GM21515 (cell line): Measurements from ENCODE around the gene DNAI2.
"Not testable (repeated sequence)": the region's sequence is repeated elsewhere in the genome, so short reads cannot be mapped to it uniquely, and the experiment has no call there.

Source experiments
- ATAC-seq: cut with Tn5 transposase; IDR thresholded peaks from one replicate; pipeline ENCODE4 v1.9.1; 2021; ENCODE audit not compliant: unreplicated experiment

The DNAI2 gene

DNA sequence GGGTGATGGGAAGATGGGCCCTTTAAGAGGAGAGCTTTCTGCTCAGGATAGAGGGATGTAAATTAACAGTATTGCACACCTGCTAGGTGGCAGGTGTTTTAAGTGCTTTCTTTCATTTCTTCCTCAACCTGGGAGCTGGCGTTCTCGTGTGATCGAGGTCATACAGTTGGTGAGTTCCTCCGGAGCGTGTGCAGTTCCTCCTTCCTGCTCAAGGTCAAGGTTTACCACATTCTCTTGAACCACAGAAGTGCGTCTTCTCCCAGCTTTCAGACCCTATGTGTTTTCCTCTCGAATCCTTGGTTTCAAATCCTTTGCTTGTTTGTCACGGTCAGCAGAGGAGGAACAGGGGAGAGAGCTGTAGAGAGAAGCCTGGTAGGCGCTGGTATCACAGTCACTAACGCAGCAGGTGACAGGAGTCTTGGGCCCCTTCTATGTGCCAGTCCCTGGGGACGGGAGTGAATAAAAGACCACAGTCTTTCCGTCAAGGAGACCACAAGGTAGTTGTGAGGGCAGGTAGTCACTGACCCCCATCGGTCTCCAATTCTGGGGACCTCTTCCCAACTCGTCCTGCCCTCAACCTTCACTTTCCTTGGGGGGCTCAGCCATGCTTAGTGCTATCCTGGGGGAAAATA lies 791 bp downstream of the DNAI2 start:
- no peak for ATAC-seq

DNA sequence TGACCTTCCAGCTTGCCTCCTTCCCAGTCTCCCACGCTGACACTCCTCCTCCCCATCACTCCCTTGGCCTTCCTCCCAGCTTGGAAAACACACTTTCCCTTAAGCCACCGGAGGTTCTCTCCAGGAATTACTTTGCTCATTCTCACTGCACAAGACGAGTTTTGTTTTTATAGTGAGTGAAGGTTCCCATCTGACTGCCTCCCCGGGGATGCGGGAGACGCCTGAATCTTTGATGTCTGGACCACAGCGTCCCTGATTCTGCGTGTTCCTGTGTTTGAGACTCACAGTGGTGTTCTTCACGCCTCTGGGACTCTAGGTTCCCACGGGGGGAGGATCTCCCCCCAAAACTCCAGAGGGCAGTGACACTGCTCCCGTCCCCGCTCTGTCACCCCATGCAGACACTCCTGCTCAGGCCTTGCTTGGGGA lies 2.0 kb downstream of the DNAI2 start:
- no peak for ATAC-seq

DNA sequence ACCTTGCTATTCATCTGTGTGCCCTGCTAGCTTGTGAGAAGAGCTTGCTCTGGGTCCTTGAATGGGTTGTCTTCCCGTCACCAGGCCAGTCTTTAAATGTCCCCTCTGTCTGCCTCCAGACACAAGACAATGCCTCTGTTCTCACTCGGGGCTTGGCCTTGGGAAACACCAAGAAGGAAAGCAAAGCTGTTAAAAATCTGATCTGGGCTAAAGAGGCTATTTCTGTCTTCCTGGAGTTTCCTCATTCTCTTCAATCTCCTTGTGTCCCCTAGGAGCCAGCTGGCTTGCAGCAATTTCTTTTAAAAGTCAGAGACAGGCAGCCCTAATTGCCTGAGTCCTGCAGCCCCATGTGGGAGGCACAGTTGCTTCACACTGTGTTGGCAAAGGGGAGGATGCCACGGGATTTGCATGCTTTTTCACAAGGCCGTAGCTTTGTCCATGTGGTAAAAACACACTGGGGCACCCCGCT lies 2.5 kb downstream of the DNAI2 start:
- ATAC-seq: no peak

DNA sequence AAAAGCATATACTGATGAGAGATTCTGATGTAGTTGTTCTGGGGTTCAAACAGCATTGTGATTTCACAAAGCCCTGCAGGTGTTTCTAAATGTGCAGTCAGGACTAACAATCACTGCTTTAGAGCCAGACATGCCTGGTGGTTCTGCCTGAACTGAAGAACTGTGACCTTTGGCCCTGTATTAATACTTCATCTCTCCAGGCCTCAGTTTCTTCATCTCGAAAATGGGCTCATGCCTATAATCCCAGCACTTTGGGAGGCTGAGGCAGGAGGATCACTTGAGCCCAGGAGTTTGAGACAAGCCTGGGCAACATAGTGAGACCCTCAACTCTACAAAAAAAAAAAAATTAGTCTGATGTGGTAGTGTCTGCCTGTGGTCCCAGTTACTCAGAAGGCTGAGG lies 3.9 kb downstream of the DNAI2 start:
- ATAC-seq: no peak

DNA sequence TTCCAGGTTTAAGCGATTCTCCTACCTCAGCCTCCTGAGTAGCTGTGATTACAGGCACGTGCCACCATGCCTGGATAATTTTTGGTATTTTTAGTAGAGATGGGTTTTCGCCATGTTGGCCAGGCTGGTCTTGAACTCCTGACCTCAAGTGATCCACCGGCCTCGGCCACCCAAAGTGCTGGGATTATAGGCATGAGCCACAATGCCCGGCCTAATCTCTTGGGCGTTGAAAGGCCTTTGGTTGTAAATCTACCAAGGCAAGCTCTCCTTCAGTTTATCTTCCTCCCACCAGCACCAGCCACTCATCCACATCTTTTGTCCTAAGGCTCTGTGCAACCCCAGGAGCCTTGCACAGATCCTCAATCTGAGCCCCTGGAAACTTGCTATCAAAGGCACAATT lies 5.6 kb downstream of the DNAI2 start:
- not testable (repeated sequence) for ATAC-seq

DNA sequence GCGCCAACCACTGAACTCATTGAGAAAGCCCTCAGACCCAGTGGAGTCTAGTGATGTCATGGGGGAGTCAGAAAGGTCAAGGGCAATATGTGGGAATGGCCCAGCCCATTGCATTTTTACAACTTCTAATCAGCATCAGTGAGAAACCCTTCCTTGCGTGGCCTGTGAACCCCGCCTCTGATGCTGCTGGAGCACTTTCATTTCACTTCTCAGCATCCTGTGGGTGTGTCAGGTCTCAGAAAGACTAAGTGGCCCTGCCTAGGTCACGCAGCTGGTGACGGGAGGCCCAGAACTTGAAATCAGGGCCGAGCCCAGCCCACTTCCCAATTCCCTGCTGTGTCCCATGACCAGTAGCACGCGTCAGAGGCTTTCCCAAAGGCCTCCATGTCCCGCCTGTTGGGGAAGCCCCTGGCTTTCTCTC lies 6.1 kb downstream of the DNAI2 start:
- peak; percentile 61 for ATAC-seq

DNA sequence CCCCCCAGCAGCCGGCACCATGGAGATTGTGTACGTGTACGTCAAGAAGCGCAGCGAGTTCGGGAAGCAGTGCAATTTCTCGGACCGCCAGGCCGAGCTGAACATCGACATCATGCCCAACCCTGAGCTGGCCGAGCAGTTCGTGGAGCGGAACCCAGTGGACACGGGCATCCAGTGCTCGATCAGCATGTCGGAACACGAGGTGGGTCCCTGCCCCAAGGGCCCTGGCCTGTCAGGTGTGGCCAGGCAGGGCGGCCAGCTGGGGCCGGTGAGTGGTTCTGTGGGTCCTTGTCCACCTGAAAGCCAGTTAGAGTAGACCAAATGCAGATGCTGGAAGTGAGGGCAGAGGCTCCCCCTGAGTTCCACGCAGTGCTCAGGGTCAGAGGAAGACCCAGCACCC lies 7.8 kb downstream of the DNAI2 start:
- no peak for ATAC-seq

DNA sequence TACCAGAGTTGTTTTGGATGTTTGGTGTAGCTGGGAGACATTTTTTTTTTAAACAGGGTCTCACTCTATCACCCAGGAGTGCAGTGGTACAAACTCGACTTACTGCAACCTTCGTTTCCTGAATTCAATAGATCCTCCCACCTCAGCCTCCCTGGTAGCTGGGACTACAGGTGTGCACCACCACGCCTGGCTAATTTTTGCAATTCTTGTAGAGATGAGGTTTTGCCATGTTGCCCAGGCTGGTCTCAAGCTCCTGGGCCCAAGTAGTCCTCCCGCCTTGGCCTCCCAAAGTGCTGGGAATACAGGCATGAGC lies 8.2 kb downstream of the DNAI2 start:
- ATAC-seq: not testable (repeated sequence)

DNA sequence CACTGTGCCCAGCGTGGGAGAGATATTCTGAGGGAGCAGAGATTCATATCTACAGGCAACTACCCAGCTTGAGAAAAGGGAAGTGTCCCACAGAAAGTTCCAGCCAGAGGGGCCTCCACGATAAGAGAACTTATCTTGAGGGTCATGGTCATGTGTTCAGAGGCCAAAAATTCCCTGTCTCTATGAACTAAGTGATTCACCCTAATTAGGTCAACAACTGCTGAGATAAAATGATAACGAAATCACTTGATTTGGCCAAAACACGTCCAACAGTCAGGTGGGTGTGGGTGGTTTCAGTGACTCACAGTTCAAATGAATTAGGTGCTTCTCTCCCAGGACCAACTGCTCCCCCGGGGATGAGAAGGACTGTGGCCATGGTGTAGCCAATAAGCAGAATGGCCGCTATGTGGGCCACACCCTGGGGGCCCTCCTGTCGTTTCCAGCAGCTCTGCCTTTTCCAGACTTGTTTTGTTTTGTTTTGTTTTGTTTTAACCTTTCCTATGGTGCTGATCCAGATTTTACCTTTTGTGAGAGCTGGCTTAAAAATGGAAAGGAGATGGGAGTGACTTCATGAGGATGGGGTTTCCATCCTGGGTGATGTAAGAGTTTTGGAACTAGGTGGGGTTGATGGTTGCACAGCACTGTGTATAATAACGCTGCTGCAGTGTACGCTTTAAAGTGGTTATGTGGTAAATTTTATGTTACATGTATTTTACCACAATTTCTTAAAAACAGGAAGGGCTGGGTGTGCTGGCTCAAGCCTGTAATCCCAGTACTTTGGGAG lies 8.7 kb downstream of the DNAI2 start:
- ATAC-seq: no peak

DNA sequence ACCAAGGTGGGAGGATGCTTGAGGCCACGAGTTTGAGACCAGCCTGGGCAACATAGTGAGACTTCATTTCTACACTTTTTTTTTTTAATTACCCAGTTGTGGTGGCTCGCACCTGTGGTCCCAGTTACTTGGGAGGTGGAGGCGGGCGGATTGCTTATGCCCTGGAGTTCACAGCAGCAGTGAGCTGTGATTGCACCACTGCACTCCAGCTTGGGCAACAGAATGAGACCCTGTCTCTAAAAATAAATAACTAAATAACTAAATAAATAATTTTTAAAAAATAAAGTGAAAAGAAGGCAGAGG lies 9.3 kb downstream of the DNAI2 start:
- ATAC-seq: no peak

DNA sequence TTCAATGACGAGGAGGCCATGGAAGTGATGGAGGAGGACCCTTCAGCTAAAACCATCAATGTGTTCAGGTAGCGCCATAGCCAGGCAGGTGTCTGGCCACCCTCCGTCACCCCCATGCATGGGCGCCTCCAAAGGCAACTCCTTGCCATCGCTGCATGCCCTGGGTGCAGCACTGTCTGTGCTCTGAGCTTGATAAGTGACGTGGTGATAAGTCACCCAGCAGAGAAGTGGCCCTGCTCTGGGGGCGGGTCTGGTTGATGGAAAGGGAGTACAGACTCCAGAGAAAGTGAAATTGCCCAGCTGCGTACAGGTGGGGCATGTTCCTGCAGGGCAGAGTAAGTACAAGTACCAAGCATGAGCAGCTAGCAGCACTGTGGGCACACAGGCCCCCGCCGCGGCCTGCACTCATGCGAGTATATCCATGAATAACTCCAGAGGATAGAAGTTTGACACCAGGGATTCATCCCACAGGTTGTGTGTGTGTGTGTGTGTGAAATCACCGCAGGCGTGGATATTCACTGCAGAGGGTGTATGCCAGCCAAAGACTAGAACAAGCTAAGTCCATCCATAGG lies 13.1 kb downstream of the DNAI2 start:
- ATAC-seq: no peak

DNA sequence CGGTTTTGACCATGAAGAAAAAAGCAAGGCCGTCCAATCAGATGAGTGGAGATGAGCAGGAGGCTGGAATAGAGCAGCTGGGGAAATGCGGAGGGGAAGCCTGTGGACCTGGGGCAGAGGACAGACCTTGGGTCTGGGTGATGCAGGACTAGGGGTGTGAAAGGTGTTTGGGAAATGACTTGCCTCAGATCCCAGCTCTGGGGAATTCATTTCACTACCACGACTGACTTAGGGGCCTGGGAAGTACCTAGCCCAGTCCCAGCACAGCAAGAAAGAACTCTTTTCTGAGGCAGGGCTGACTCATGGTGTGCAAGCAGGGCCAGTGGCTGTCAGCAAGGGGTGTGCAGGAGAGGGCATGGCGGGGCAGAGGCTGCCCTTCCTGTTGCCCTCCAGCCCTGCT lies 14.8 kb downstream of the DNAI2 start:
- ATAC-seq: no peak

DNA sequence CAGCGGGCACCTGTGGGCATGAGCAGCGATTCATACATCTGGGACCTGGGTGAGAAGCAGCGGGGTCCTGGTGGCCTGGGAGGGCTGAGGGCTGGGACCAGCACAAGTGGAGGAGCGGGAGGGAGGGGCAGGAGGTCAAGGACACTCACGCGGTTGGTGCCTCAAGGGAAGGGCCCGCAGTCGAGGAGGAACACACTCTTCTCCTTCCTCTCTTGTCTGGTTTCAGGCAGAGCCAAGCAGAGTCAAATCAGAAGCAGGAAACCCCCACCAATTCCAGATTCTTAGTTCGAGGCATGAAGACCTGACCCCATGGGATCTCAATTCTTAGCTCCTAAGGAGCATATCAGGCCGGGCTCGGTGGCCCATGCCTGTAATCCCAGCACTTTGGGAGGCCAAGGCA lies 15.7 kb downstream of the DNAI2 start:
- no peak for ATAC-seq

DNA sequence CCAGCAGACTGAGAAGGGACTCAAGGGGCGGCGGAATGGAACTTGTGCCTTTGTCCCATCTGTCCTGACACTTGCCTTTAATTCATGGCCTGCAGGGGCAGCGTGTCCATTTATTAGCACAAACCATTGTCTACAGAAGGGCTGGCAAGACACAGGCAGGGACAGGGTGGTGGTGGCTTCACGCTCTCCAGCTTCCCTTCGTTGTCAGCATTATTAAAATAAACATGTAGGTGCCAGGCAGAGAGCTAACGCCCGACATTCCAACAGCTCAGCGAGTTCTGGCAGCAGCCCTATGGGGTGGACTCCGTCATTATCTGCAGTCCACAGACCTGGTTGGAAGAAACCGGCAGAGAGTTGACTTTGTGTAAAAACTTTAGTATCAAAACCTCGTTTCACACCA lies 16.3 kb downstream of the DNAI2 start:
- ATAC-seq: no peak

DNA sequence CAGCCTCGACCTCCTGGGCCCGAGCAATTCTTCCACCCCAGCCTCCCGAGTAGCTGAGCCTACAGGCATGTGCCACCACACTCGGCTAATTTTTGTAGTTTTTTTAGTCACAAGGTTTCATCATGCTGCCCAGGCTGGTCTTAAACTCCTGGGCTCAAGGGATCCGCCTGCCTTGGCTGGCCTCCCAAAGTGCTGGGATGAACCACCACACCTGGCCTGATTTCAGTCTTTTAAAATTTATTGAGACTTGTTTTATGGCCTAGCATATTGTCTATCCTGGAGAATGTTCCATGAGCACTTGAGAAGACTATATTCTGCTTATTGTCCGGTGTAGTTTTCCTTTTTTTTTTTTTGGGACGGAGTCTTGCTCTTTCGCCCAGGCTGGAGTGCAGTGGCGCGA lies 18.5 kb downstream of the DNAI2 start:
- ATAC-seq: no peak

DNA sequence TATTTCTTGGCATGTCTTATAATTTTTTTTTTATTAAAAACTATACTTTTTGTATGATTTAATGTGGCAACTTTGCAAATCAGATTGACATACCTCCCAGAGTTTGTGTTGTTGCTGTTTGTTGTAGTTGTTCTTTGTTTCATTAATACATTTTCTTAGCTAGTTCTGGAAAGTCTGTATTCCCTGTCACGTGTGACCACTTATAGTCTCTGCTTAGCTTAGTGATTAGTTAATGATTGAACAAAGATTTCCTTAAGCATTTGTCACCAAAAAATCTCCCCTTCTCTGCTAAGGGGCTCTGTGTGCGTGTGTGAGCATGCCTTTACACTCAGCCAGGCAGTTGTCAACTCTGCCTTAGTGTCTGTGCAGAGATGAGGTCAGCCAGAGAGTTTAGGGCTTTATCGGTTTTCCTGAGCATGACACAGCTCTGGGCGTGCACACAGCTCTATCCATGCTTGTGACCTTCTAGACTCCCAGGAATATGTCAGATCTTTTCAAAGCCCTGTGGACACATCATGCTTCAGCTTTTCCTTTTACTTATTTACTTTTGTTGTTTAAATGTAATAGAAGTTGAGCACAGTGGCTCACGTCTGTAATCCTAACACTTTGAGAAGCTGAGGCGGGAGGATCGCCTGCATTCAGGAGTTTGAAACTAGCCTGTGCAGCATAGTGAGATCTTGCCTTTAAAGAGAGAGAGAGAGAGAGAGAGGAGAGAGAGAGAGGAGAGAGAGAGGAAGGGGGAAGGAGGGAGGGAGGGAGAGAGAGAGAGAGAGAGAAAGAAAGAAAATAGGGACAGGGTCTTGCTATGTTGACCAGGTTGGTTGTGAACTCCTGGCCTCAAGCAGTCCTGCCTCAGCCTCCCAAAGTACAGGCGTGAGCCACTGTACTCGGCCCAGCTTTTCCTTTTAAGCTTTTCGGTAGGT lies 21.9 kb downstream of the DNAI2 start:
- ATAC-seq: no peak

DNA sequence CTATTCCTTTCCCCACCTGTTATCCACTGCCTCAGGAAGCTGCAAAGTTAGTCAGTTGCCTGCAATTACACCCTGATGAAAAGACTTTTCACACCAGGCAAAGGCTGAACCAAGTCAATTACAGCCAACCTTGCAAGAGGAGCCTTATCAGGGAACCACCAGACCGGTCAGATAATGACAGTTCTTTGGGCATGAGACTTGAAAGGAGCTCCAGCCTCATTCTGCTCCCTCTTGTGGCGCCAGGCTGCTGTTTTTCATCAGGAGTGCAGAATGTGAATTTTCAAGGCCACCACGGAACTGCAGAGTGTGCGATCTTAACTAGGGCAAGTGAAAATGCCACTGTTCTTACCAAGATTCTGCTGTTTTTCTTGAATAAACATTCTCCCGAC lies 22.5 kb downstream of the DNAI2 start:
- no peak for ATAC-seq

DNA sequence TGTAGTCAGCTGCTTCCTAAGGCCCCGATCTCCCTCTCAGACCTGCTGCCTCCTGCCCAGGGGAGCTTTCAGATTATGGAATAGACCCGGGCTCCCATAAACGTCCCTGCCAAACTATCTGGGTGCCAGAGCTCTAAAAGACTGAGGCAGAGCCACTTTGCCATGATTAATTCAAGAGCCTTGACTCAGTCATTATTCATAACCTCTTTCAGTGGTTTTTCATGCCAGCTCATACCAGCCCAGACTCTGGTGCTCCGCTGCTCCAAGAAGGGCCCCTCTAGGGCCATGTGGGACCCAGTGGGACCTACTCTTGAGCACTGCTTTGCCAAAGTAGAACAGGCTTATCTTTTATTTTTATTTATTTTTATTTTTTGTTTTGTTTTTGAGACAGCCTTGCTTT lies 23.9 kb downstream of the DNAI2 start:
- no peak for ATAC-seq

DNA sequence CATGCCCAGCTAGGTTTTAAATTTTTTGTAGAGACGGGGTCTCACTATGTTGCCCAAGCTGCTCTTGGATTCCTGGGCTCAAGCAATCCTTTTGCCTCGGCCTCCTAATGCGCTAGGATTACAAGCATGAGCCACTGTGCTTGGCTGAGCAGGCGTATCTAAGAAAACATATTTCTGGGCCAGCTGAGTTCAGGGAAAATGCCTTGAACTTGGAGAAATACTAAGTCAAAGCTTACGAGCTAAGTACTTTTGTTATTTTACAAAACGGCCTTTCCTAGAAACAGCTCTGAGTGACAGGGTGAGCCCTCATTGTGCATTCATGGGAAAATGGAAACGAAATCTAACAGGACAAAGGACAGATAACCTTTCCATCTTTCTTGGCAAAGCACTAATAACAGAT lies 24.7 kb downstream of the DNAI2 start:
- no peak for ATAC-seq

DNA sequence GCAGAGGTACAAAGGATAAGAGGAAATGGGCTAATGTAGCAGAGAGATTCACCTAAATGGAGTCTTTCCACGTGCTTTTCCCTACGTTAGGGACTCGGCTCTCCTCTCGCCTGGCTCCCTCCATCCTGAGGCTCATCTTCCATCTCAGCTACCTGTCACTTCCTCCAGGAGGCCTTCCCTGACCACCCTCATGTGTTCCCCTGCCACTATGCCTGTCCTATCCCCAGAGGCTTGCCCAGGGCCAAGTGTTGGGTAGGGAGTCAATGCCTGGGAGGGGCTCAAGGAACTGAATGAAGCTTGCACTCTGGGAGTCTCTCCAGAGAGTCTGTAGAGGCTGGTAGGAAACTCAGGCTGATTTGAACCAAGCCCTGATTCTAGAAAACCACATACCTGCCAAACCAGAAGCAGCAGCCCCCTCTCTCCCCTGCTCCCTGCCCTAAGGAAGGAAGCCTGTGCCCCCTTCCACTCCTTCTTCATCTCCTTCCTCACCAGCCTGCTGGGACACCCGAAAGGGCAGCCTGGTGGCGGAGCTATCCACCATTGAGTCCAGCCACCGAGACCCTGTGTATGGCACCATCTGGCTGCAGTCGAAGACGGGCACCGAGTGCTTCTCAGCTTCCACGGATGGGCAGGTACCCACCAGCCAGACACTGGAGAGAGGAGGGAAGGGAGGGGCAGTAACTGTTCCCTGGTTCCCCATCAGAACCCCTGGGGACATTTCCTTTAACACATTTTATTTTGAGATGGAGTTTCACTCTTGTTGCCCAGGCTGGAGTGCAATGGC lies 25.4 kb downstream of the DNAI2 start:
- no peak for ATAC-seq

DNA sequence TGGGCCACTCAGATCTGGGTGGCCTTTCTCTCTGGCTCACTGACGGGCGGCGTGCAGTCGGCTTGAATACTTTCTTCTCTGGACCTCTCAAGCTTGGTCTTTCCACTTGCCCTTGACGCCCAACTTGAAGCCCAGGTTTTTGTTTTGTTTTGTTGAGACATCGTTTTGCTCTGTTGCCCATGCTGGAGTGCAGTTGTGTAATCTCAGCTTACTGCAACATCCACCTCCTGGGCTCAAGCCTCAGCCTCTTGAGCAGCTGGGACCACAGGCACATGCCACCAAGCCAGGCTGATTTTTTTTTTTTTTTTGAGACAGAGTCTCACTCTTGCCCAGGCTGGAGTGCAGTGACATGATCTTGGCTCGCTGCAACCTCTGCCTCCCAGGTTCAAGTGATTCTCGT lies 29.3 kb downstream of the DNAI2 start:
- ATAC-seq: no peak
